GM23338 (cell line): ENCODE data around the gene MKNK1.

ENCODE experiments used
- CREB1 ChIP-seq: fragments of 250-450 bp; sonication (Bioruptor Pico); IDR thresholded peaks from 2 replicates; pipeline ENCODE4 v1.5.0; 2020; ENCODE audit warnings: low read depth, mild to moderate bottlenecking, moderate library complexity
- CTCF ChIP-seq, 2 experiments: fragments of 200-600 bp in 1 of 2; sonication (generic) in 1 of 2; conservative IDR thresholded peaks; 2 replicates each; pipeline versions ENCODE4 v1.5.1 to v1.6.1; 2016 to 2017; ENCODE audit warnings: antibody characterized with exemption in 2 of 2, low read depth in 2 of 2, mild to moderate bottlenecking in 2 of 2, moderate library complexity in 1 of 2
- ETS1 ChIP-seq: IDR thresholded peaks from 2 replicates; pipeline ENCODE4 v1.6.1; 2016; ENCODE audit warnings: antibody characterized with exemption
- EZH2 ChIP-seq: fragments of 200-600 bp; sonication (generic); IDR thresholded peaks from one replicate; pipeline ENCODE4 v1.8.0; 2017; ENCODE audit warnings: antibody characterized with exemption, mild to moderate bottlenecking, low read depth; ENCODE audit not compliant: unreplicated experiment
- EZH2phosphoT487 ChIP-seq: fragments of 200-600 bp; sonication (generic); IDR thresholded peaks from one replicate; pipeline ENCODE4 v1.8.1; 2018; ENCODE audit warnings: antibody characterized with exemption; ENCODE audit not compliant: unreplicated experiment
- JUNB ChIP-seq: IDR thresholded peaks from one replicate; pipeline ENCODE4 v1.6.1; 2016; ENCODE audit warnings: antibody characterized with exemption; ENCODE audit not compliant: unreplicated experiment
- NANOG ChIP-seq: IDR thresholded peaks from 2 replicates; pipeline ENCODE4 v1.6.1; 2016; ENCODE audit warnings: antibody characterized with exemption, borderline replicate concordance
- POLR2AphosphoS5 ChIP-seq: IDR thresholded peaks from 2 replicates; pipeline ENCODE4 v1.6.1; 2016; ENCODE audit warnings: antibody characterized with exemption, low read depth
- REST ChIP-seq: IDR thresholded peaks from one replicate; pipeline ENCODE4 v1.6.1; 2018; ENCODE audit warnings: antibody characterized with exemption; ENCODE audit not compliant: unreplicated experiment
- ZNF114 ChIP-seq: fragments of 250-450 bp; sonication (Bioruptor Pico); IDR thresholded peaks from 2 replicates; pipeline ENCODE4 v1.5.0; 2020; ENCODE audit warnings: mild to moderate bottlenecking, moderate library complexity
- ZNF462 ChIP-seq: fragments of 250-450 bp; sonication (Bioruptor Pico); IDR thresholded peaks from 2 replicates; pipeline ENCODE4 v1.5.0; 2020; ENCODE audit warnings: mild to moderate bottlenecking, moderate library complexity

GRCh38 chr1:46512135-46512791, 91.8 kb downstream of the MKNK1 start:
- TF ChIP-seq REST: no peak
- no peak for TF ChIP-seq POLR2AphosphoS5
- no peak for TF ChIP-seq CTCF (conservative IDR thresholded peaks at IDR 0.05; ENCODE audit: low read depth in 2 of 2)
- no peak for TF ChIP-seq JUNB
- TF ChIP-seq EZH2: no peak
- TF ChIP-seq EZH2phosphoT487: no peak
- TF ChIP-seq ETS1: no peak
- TF ChIP-seq ZNF114: no peak
- no peak for TF ChIP-seq CREB1 (CRISPR knock-in tag)
- TF ChIP-seq NANOG: no peak
- no peak for TF ChIP-seq ZNF462 (CRISPR knock-in tag)
